Astrocyte (in vitro differentiated cells and primary cell): ENCODE results near the gene LSM12.

ENCODE experiments used
- EZH2 ChIP-seq: IDR thresholded peaks from 2 replicates; pipeline ENCODE4 v1.6.1; 2012; ENCODE audit warnings: mild to moderate bottlenecking, low read length, inconsistent platforms; ENCODE audit not compliant: insufficient read depth
- TF ChIP-seq, protein P1 (sequence below): IDR thresholded peaks from 2 replicates; pipeline ENCODE4 v1.5.1; 2011; ENCODE audit warnings: low read depth, mild to moderate bottlenecking, inconsistent platforms, low read length, moderate library complexity; ENCODE audit not compliant: insufficient read depth

DNA sequence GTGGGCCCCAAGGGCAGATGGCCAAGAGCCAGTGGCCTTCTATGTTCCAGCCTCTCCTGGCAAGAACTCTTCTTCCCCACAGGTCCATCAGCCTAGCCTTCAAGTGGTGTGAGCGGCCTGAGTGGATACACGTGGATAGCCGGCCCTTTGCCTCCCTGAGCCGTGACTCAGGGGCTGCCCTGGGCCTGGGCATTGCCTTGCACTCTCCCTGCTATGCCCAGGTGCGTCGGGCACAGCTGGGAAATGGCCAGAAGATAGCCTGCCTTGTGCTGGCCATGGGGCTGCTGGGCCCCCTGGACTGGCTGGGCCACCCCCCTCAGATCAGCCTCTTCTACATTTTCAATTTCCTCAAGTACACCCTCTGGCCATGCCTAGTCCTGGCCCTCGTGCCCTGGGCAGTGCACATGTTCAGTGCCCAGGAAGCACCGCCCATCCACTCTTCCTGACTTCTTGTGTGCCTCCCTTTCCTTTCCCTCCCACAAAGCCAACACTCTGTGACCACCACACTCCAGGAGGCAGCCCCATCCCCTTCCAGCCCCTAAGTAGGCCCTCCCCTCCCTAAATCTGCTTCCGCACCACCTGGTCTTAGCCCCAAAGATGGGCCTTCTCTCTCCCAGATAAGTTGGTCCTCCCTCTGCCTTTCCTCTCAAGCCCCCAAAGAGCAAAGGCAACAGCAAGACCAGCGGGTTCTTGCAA lies 9.3 kb upstream of the LSM12 start:
- TF ChIP-seq, protein P1, sequence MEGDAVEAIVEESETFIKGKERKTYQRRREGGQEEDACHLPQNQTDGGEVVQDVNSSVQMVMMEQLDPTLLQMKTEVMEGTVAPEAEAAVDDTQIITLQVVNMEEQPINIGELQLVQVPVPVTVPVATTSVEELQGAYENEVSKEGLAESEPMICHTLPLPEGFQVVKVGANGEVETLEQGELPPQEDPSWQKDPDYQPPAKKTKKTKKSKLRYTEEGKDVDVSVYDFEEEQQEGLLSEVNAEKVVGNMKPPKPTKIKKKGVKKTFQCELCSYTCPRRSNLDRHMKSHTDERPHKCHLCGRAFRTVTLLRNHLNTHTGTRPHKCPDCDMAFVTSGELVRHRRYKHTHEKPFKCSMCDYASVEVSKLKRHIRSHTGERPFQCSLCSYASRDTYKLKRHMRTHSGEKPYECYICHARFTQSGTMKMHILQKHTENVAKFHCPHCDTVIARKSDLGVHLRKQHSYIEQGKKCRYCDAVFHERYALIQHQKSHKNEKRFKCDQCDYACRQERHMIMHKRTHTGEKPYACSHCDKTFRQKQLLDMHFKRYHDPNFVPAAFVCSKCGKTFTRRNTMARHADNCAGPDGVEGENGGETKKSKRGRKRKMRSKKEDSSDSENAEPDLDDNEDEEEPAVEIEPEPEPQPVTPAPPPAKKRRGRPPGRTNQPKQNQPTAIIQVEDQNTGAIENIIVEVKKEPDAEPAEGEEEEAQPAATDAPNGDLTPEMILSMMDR: no peak
- no peak for TF ChIP-seq EZH2
